RWPE2 (cell line): ENCODE data around the gene ALDH2.

ENCODE experiments used
- ATAC-seq: fragments of 200-7000 bp; cut with Tn5 transposase; 3 replicates; pipeline ENCODE4 v1.9.1; 2021; ENCODE audit warnings: low read depth
- DNase-seq: peaks from one replicate; pipeline ENCODE4 v3.0.0-alpha.2; 2020; ENCODE audit warnings: low spot score
- H3K27ac ChIP-seq: fragments of 450-650 bp; 2 replicates; pipeline ENCODE4 v1.5.1; 2017; ENCODE audit warnings: mild to moderate bottlenecking; ENCODE audit not compliant: poor library complexity, severe bottlenecking
- H3K27me3 ChIP-seq: fragments of 250-450 bp; sonication (Bioruptor Pico); 2 replicates; pipeline ENCODE4 v1.5.1; 2021; ENCODE audit warnings: mild to moderate bottlenecking, moderate library complexity; ENCODE audit not compliant: insufficient read depth, poor library complexity, severe bottlenecking
- H3K36me3 ChIP-seq: fragments of 250-450 bp; sonication (Bioruptor Pico); 2 replicates; pipeline ENCODE4 v1.5.1; 2020; ENCODE audit warnings: low read depth, mild to moderate bottlenecking, moderate library complexity
- H3K4me1 ChIP-seq: fragments of 250-450 bp; sonication (Bioruptor Pico); 2 replicates; pipeline ENCODE4 v1.5.1; 2021; ENCODE audit warnings: mild to moderate bottlenecking, moderate library complexity; ENCODE audit not compliant: insufficient read depth, poor library complexity, severe bottlenecking
- H3K4me3 ChIP-seq: fragments of 250-450 bp; sonication (Bioruptor Pico); 2 replicates; pipeline ENCODE4 v1.5.1; 2021; ENCODE audit warnings: mild to moderate bottlenecking, moderate library complexity; ENCODE audit not compliant: severe bottlenecking
- H3K9me3 ChIP-seq: fragments of 250-450 bp; sonication (Bioruptor Pico); 2 replicates; pipeline ENCODE4 v1.5.1; 2021; ENCODE audit warnings: mild to moderate bottlenecking, moderate library complexity; ENCODE audit not compliant: severe bottlenecking
- CTCF ChIP-seq: fragments of 450-650 bp; IDR thresholded peaks from one replicate; pipeline ENCODE4 v1.5.1; 2017; ENCODE audit warnings: mild to moderate bottlenecking, moderate library complexity; ENCODE audit not compliant: poor library complexity, severe bottlenecking

The ALDH2 gene

GRCh38 chr12:111792155-111792855, 25.6 kb downstream of the ALDH2 start:
- ATAC-seq (no peak), DNase-seq (no peak)
- no peaks in the 10 kb centered on the region for H3K9me3 ChIP-seq
- H3K4me3 ChIP-seq, result no peak overlapping the region
- TF ChIP-seq CTCF, result no peak
- peaks cover 25% of the 10 kb centered on the region for H3K36me3 ChIP-seq
- no peak overlapping the region for H3K27ac ChIP-seq
- no peaks in the 10 kb centered on the region for H3K4me1 ChIP-seq
- H3K27me3 ChIP-seq, result no peaks in the 10 kb centered on the region

- Histone ChIP-seq H3K27me3 (no peaks in the 10 kb centered on the region), H3K4me1 (no peaks in the 10 kb centered on the region), H3K27ac (no peak overlapping the region), H3K4me3 (no peak overlapping the region), H3K36me3 (peaks cover 25% of the 10 kb centered on the region), H3K9me3 (no peaks in the 10 kb centered on the region)
- ATAC-seq, result no peak
- no peak for TF ChIP-seq CTCF
- no peak for DNase-seq
Observed at GRCh38 chr12:111792856-111793235, 26.1 kb downstream of the ALDH2 start.

DNA sequence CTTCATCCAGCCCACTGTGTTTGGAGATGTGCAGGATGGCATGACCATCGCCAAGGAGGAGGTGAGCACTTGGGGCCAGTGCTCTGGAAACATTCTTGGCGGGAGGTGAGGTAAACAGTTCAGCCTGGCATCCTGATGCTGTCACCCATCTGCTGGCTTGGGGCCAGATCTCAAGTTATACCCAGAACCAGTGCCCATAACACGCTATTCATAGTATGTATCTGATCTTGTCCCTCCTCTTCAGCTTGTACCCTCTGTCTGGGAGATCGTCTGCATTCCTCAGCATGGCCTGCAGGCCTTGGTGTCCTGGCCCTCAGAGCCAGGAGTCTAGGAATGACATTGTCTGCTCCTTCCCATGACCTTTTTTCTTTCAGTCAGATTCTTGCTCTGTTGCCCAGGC, 31.4 kb downstream of the ALDH2 start:
- H3K27ac ChIP-seq, result no peak overlapping the region
- no peak for TF ChIP-seq CTCF
- H3K27me3 ChIP-seq, result no peaks in the 10 kb centered on the region
- H3K36me3 ChIP-seq, result peaks cover 26% of the 10 kb centered on the region
- no peaks in the 10 kb centered on the region for H3K9me3 ChIP-seq
- H3K4me1 ChIP-seq, result no peaks in the 10 kb centered on the region
- H3K4me3 ChIP-seq, result no peak overlapping the region
- no peak for ATAC-seq
- DNase-seq, result no peak

DNA sequence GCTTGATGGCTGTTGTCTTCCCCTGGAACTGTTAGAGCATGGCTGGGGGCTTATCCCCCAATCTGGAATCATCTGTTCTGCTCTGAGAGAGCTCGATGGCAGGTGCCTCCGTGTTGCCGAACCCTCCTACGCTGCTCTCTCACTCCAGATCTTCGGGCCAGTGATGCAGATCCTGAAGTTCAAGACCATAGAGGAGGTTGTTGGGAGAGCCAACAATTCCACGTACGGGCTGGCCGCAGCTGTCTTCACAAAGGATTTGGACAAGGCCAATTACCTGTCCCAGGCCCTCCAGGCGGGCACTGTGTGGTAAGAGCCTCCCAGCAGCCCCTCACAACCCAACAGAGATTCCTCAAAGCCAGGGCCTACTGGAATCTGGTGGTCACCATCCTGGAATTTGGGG, 33.0 kb downstream of the ALDH2 start:
- Histone ChIP-seq H3K4me1 (no peaks in the 10 kb centered on the region), H3K4me3 (no peak overlapping the region), H3K27ac (no peak overlapping the region), H3K9me3 (no peaks in the 10 kb centered on the region), H3K36me3 (peaks cover 19% of the 10 kb centered on the region), H3K27me3 (no peaks in the 10 kb centered on the region)
- TF ChIP-seq CTCF, result no peak
- ATAC-seq (no peak), DNase-seq (no peak)

DNA sequence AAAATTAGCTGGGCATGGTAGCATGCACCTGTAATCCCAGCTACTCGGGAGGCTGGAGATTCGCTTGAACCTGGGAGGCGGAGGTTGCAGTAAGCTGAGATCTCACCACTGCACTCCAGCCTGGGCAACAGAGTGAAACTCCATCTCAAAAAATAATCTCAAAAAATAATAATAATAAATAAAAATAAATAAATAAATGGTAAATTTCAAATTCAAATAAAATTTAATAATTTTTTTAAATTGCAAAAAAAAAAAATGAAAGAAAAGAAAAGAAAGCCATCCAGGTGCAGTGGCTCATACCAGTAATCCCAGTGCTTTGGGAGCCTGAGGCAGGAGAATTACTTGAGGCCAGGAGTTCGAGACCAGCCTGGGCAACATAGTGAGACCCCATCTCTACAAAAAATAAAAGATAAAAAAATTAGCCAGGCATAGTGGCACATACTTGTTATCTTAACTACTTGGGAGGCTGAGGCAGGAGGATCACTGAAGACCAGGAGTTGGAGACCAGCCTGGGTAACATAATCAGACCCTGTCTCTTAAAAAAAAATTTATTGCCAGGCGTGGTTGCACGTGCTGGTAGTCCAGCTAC, 36.4 kb downstream of the ALDH2 start:
- H3K27ac ChIP-seq, result no peak overlapping the region
- peaks cover 18% of the 10 kb centered on the region for H3K36me3 ChIP-seq
- H3K27me3 ChIP-seq, result no peaks in the 10 kb centered on the region
- ATAC-seq (no peak), DNase-seq (no peak)
- no peaks in the 10 kb centered on the region for H3K9me3 ChIP-seq
- no peaks in the 10 kb centered on the region for H3K4me1 ChIP-seq
- H3K4me3 ChIP-seq, result no peak overlapping the region
- TF ChIP-seq CTCF, result no peak
